ENCODE results near the gene ACO2. TPM values are rescaled to one million over a fixed set of nuclear protein-coding genes. Genes with fewer than 3 reads are reported as not detected.

The ACO2 gene
- total and polyA plus RNA-seq, 2 of the 8 experiments (the other 6 are each of a cell fraction or from before 2014, with no cell fraction given) = 52.8 to 75.4 TPM

DNA sequence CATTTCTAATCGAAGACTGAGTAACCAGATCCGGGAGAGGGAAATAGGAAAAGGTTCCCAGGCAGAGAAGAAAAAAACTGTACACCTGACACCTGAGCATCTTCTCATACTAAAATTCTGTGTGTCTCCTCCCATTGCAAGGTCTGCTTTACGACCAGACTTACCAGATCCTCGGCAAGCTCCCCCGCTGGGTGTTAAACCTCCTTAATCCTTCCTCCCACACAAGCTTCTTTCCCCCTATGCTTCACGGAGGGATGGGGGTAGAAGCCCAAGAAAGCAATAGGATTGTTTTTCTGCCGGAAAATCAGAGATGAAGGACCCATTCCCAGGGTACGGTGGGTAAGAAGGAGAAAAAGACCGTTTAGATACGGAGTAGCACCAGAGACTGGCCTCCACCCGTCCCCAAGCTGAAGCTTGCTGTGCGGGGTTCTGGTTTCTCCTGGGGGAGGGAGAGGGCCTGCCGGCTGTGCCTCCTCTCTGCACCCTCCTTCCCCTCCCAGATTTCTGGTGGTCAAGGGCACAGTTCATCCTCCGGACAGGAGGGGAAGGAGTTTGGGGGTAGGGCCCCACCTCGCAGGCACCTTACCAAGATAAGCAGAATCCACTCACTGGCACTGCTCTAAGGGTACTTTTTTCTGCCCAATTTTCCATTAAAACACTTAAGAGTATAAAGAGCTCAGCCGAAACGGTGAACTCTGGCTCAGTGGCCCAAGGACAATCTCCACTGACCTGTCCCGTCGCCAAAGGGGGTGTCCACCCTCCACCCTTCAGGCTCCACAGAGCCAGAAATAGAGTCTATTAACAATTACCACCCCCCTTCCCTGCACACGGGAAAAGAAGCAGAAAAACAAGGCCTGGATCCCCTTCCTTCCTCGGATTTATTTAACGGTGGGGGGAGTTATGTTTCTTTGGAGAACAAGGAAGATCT, 23.5 kb upstream of the ACO2 start:
- peaks cover 7 to 9% of the 10 kb centered on the region in 2 experiments for H4K20me1 ChIP-seq (replicated peaks in 1 of 2; ENCODE audit: control insufficient read depth in 1 of 2, insufficient read depth in 2 of 2, low read length in 2 of 2)
- no peak overlapping the region for H3K56ac ChIP-seq (replicated peaks; ENCODE audit: insufficient read length, low read depth, low read length)
- peak overlapping the region; percentile 88 to 100 for H3K4me2 ChIP-seq (ENCODE audit: insufficient read depth in 1 of 2, low read depth in 2 of 2, low read length in 2 of 2)
- H3K23me2 ChIP-seq (ENCODE audit: low read depth, low read length) = peaks cover 29% of the 10 kb centered on the region
- peak overlapping the region; percentile 94 for H2BK5ac ChIP-seq (ENCODE audit: low read depth, low read length)
- H3K27ac ChIP-seq (ENCODE audit: low read depth, low read length) = peak overlapping the region; percentile 96
- H3K18ac ChIP-seq (ENCODE audit: extremely low read depth, low read length) = peak overlapping the region; percentile 26; the same call in 1 of the 2 replicates
- H3K79me1 ChIP-seq (ENCODE audit: low read depth, low read length) = peaks cover 6% of the 10 kb centered on the region; the same call in 1 of the 2 replicates
- DNase-seq (ENCODE audit: low read depth in 1 of 2, low spot score in 2 of 2) (peak in 1 of 2 experiments; percentile 55), FAIRE-seq (no peak)
- peak overlapping the region; percentile 51; the same call in 1 of the 2 replicates for H2BK12ac ChIP-seq (ENCODE audit: low read depth, low read length)
- 2% methylated on average over 20 of the region's 22 CpGs; no CpG with 5 or more reads in 1 of the 2 experiments for WGBS, 2 experiments (ENCODE audit: extremely low coverage in 1 of 2, insufficient coverage in 1 of 2, insufficient read length in 1 of 2, insufficient replicate concordance in 2 of 2, low coverage in 1 of 2, low lambda C conversion rate in 2 of 2, missing lambda C conversion rate in 1 of 2)
- H4K91ac ChIP-seq (replicated peaks; ENCODE audit: insufficient read length, low read length) = no peak overlapping the region
- H4K8ac ChIP-seq (ENCODE audit: extremely low read depth, insufficient read depth, low read length) = no peak overlapping the region
- peak overlapping the region; percentile 85 to 96 (median 94) for H3K9ac ChIP-seq (replicated peaks in 1 of 4; ENCODE audit: extremely low read depth in 1 of 4, low read depth in 3 of 4, low read length in 3 of 4)
- no peak overlapping the region for H2BK120ac ChIP-seq (replicated peaks; ENCODE audit: low read depth, low read length)
- no peak overlapping the region for H2AK5ac ChIP-seq (ENCODE audit: low read depth, low read length)
- no peak overlapping the region for H2BK20ac ChIP-seq (ENCODE audit: low read length)
- ChIA-PET POLR2A (ENCODE audit: partially characterized antibody) (interaction anchor here (0.7 to 28.8 kb wide), 30 partner anchors 10 to 220 kb away, joined by 3 to 887 read pairs (median 12); partner anchors contain the start of genes ACO2, PHF5A, PMM1 and RANGAP1), CTCF (ENCODE audit: partially characterized antibody) (interaction anchor here (0.8 to 2.9 kb wide), 12 partner anchors 9 to 89 kb away, joined by 3 to 16 read pairs (median 7); partner anchors contain the start of genes ACO2 and PHF5A)
- H3K4me1 ChIP-seq (replicated peaks in 1 of 4; ENCODE audit: control insufficient read depth in 3 of 4, insufficient read depth in 4 of 4, low read length in 3 of 4) = peaks cover 0 to 7% (median 4%) of the 10 kb centered on the region in 4 experiments; a peak in 5 of 7 replicates
- peak overlapping the region; percentile 67 to 100 (median 96) for H3K4me3 ChIP-seq (ENCODE audit: extremely low read depth in 1 of 4, insufficient read depth in 2 of 4, low read depth in 3 of 4, low read length in 4 of 4)
- H2AFZ ChIP-seq (ENCODE audit: low read length) = no peak overlapping the region
- H2BK15ac ChIP-seq (ENCODE audit: low read length) = no peak overlapping the region
- H3K79me2 ChIP-seq (ENCODE audit: control insufficient read depth in 1 of 2, insufficient read depth in 2 of 2, low read length in 2 of 2) = peaks cover 23 to 58% of the 10 kb centered on the region in 2 experiments
- H3K9me3 ChIP-seq (ENCODE audit: insufficient read depth in 2 of 2, low read depth in 1 of 2, low read length in 1 of 2) = no peaks in the 10 kb centered on the region
- peak overlapping the region; percentile 20 for H3K14ac ChIP-seq (ENCODE audit: insufficient read length)
- peak overlapping the region; percentile 6 for H3K4ac ChIP-seq (replicated peaks; ENCODE audit: insufficient read length, low read depth, low read length)
- peak overlapping the region; percentile 45 for H4K5ac ChIP-seq (ENCODE audit: insufficient read length, low read depth, low read length)
- H3K27me3 ChIP-seq (replicated peaks in 1 of 4; ENCODE audit: control insufficient read depth in 3 of 4, extremely low read depth in 1 of 4, insufficient read depth in 3 of 4, low read length in 3 of 4) = no peaks in the 10 kb centered on the region
- peaks cover 0 to 17% (median 5%) of the 10 kb centered on the region in 4 experiments; a peak in 5 of 8 replicates for H3K36me3 ChIP-seq (ENCODE audit: control insufficient read depth in 2 of 4, insufficient read depth in 4 of 4, low read length in 3 of 4)
- no peak overlapping the region for H3K23ac ChIP-seq (ENCODE audit: insufficient read length)
- TF ChIP-seq NRF1 (IDR thresholded peaks at IDR 0.05; ENCODE audit: low read depth, low read length) (no peak), EP300 (IDR thresholded peaks at IDR 0.05; ENCODE audit: borderline replicate concordance in 1 of 2, low read depth in 2 of 2, low read length in 2 of 2) (no peak), KDM1A (IDR thresholded peaks at IDR 0.05; ENCODE audit: borderline replicate concordance, low read length) (no peak), CBX8 (IDR thresholded peaks at IDR 0.05; ENCODE audit: borderline replicate concordance, low read depth, low read length) (no peak), SIN3A (conservative IDR thresholded peaks at IDR 0.05 in 1 of 2, IDR thresholded peaks at IDR 0.05 in 1 of 2; ENCODE audit: low read depth in 1 of 2, low read length in 2 of 2) (peak in 1 of 2 experiments; percentile 65; a peak in 2 of 4 replicates), MAFK (IDR thresholded peaks at IDR 0.05; ENCODE audit: low read depth, low read length) (no peak), HDAC2 (IDR thresholded peaks at IDR 0.05; ENCODE audit: borderline replicate concordance in 1 of 2, low read depth in 2 of 2, low read length in 2 of 2) (no peak)

Measured in H1 (cell line).